ENCODE results near the gene PRPF40B. TPM values are rescaled to one million over a fixed set of nuclear protein-coding genes. Genes with fewer than 3 reads are reported as not detected.

PRPF40B gene
- total and polyA plus RNA-seq, 9 of the 15 experiments (the other 6 are each of a cell fraction or from before 2014, with no cell fraction given): 0.55 to 10.6 (median 4.8) TPM

GRCh38 chr12:49662998-49663843, 39.9 kb downstream of the PRPF40B start (continued):
- TF ChIP-seq REST (IDR thresholded peaks at IDR 0.05; ENCODE audit: borderline replicate concordance): peak; percentile 93
- no peak for TF ChIP-seq REST (CRISPR knock-in tag; IDR thresholded peaks at IDR 0.05; ENCODE audit: low read depth)
- TF ChIP-seq ZNF175 (CRISPR knock-in tag; IDR thresholded peaks at IDR 0.05; ENCODE audit: low read depth): peak; percentile 85
- TF ChIP-seq POLR2A (conservative IDR thresholded peaks at IDR 0.05): peak; percentile 48
- peak; percentile 68 for TF ChIP-seq NCOR1 (IDR thresholded peaks at IDR 0.05)
- TF ChIP-seq GATAD2A (IDR thresholded peaks at IDR 0.05): no peak
- TF ChIP-seq KLF16 (IDR thresholded peaks at IDR 0.05): peak; percentile 90
- TF ChIP-seq ZNF133 (CRISPR knock-in tag; IDR thresholded peaks at IDR 0.05): no peak
- peak; percentile 27 for TF ChIP-seq TAF9B (IDR thresholded peaks at IDR 0.05; ENCODE audit: partially characterized antibody)
- no peak for TF ChIP-seq CCNT2 (IDR thresholded peaks at IDR 0.05; ENCODE audit: borderline replicate concordance, extremely low read depth, insufficient read length, low read depth, low read length)
- TF ChIP-seq YY1 (IDR thresholded peaks at IDR 0.05; ENCODE audit: borderline replicate concordance in 1 of 3, control insufficient read depth in 1 of 3, extremely low read depth in 1 of 3, insufficient read depth in 3 of 3, insufficient read length in 1 of 3, insufficient replicate concordance in 2 of 3, low read depth in 1 of 3, low read length in 2 of 3): peak in 2 of 3 experiments; percentile 47 to 48
- no peak for TF ChIP-seq ZBTB43 (CRISPR knock-in tag; IDR thresholded peaks at IDR 0.05)
- TF ChIP-seq TAL1 (IDR thresholded peaks at IDR 0.05): no peak
- TF ChIP-seq EP300 (IDR thresholded peaks at IDR 0.05; ENCODE audit: low read length): peak; percentile 73
- TF ChIP-seq PTRF (tag; IDR thresholded peaks at IDR 0.05): no peak
- no peak for TF ChIP-seq MAFG (tag; conservative IDR thresholded peaks at IDR 0.05)
- TF ChIP-seq ZNF561 (CRISPR knock-in tag; conservative IDR thresholded peaks at IDR 0.05): peak; percentile 44; the same call in 1 of the 2 replicates
- TF ChIP-seq DPF2 (IDR thresholded peaks at IDR 0.05): peak; percentile 51; the same call in 1 of the 2 replicates
- peak; percentile 54; the same call in 1 of the 2 replicates for TF ChIP-seq ATF4 (CRISPR knock-in tag; IDR thresholded peaks at IDR 0.05)

All from K562 (cell line).